ENCODE data around the gene CD34.
"Not testable (repeated sequence)": the region's sequence is repeated elsewhere in the genome, so short reads cannot be mapped to it uniquely, and the experiment has no call there.

Gene CD34, protein sequence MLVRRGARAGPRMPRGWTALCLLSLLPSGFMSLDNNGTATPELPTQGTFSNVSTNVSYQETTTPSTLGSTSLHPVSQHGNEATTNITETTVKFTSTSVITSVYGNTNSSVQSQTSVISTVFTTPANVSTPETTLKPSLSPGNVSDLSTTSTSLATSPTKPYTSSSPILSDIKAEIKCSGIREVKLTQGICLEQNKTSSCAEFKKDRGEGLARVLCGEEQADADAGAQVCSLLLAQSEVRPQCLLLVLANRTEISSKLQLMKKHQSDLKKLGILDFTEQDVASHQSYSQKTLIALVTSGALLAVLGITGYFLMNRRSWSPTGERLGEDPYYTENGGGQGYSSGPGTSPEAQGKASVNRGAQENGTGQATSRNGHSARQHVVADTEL

DNA sequence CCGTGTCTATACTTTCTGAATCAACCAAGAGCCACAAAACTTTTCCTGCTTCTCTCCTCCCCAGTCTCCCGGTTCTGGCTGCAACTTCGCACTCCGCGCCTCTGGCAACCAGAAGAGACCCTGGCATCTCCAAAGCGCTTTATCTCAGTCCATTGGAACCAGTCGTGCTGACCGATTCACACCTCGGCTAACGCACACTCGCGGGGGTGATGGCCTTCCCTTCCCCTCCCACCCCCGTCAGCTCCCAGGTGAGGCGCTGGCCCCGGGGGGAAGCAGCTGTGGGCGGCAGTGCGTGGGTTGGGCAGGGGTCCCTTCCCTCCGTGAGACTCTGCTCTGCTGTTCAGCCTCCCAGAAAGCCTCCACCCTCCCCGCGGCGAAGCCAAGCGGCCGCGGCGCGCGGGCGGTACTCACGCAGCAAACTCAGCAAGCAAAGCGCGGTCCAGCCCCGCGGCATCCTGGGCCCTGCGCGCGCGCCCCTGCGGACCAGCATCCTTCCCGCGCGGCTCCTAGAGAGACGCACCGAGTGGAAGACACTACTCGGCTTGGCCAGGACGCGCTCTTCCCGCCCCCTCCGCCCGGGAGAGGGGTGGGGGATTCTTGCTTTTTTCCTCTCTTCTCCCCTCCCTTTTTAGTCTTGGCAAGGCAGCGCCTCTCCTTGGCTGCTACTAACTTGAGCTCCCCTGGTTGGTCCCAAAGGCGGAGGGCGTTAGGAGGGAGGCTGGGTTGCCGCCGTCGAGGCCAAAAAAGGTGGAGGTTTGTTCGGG lies at the start of gene CD34:
CD34 (minus strand) TSS at position 535 of the 764 bp plus-strand sequence; CDS start at position 490, 45 bp downstream.
- no peak for DNase-seq (ENCODE audit: low spot score)

DNA sequence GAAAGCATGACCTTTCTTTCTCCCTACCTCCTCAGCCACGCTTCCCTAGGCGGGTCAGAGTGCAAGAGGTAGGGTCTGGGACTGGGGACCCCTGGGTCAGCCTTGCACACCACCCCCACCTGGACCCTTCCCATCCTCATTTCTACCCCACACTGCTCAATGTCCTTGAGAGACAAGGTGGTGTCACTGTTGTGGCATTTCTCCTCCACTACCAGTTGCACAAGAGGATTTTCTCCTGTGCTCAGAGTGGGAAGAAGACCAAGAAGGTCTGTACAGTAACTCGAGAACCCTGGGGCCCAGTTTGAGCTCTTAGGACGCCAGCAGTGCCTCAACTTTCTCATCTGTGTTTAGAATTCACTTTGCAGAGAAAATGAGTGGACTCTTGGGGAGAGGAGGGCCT lies 49.4 kb upstream of the CD34 start:
- no peak for DNase-seq (ENCODE audit: low spot score)

DNA sequence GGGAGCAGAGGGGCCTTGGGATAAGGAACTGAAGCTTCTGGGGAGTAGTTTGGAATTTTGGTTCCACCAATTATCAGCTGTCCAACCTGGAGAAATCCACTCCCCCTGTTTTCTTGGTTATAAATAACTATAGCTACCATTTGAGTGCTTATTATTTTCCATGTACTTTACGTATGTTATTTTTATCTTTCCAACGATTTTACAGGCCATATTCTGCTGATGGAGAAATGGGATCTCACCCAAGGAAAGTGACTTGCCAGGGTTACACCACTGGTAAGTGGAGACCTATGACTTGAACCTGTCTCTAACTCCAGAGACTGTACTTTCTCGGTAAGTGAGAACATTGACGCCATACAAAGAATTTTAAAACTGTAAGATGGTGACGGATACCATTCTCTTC lies 49.0 kb upstream of the CD34 start:
- no peak for DNase-seq (ENCODE audit: low spot score)

DNA sequence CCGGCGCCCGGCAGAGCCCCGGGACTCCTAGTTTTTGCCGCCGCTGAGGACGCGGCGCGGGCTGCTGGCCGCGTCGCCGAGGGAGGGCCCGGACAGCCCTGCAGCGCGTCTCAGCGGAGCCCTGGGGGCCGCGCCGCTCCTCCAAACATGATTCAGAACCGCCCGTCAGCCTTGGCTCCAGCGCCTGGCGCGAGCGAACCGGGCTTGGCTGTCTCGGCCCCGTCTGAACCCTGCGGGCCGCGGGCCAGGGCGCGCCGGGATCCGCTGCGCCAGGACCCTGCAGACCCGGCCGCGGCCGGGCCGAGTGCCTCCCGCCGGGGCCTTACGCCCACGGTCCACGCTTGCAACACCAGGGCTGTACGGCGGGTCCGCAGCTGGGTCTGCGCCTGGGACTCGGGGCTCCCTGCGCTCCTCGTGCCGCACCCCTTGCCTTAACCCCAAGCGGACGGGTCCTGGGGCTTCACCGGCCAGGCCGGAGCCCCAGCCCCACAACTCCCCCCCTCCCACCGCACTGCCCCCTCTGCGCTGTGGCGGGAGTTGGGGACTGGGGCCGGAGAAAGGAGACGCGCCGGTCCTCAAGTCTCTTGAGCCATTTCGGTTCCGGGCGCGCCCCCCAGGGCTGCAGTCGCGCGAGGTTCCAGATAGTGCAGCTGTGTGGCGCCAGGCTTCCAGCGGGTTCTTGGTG lies 48.4 kb upstream of the CD34 start:
- DNase-seq (ENCODE audit: low spot score): no peak

DNA sequence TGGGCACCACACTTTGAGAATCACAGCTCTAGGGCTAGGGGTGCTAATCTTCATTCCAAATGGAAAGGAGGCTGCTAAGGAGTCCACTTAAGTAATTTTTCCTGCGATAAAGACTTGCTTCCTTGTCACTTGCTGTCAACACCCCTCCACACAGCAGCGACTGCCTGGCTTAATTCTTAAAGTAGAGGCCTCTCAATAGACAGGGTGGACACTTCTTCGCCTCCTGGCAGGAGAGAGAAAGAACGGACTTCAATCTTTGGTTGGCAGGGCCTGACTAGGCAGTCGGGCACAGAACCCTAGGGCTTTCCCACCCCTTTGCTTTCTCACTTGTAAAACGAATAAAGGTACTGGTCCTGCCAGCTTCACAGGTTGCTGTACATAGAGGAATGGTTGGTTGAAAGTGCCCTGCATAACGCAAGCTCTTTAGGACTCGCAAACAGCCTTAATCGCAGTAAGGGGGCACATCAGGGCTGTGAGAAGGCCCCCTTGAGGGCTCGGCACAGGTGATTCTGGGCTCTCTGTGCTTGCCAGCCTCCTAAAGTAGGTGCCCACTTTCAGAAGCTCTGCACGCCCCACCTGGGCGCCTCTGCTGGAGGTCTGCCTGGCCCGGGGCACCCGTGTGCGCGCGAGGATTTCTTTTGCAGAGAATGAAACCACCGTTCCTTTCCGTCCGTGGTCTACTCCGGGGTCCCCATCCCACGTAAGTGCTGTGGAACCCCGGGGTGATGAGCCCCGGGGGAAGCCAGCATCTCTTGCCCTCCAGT lies 47.6 kb upstream of the CD34 start:
- DNase-seq (ENCODE audit: low spot score): no peak

DNA sequence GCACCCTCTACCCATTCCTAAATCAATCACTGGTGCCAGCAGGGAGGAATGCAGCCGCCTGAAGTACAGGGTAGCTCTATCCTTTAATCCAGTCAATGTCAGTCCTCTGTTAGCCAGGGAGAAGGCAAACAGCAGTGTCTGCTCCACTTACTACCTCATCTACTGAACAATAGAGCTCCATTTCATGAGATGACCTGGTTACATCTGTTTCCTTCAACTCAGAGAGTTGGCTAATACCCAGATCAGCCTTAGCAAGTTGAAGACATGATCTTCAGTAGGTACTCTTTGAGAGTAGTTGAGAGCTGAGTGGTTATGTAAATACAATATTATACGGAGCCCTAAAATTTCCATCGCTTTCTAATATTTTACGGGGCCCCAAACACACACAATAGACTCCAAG lies 46.1 kb upstream of the CD34 start:
- no peak for DNase-seq (ENCODE audit: low spot score)

DNA sequence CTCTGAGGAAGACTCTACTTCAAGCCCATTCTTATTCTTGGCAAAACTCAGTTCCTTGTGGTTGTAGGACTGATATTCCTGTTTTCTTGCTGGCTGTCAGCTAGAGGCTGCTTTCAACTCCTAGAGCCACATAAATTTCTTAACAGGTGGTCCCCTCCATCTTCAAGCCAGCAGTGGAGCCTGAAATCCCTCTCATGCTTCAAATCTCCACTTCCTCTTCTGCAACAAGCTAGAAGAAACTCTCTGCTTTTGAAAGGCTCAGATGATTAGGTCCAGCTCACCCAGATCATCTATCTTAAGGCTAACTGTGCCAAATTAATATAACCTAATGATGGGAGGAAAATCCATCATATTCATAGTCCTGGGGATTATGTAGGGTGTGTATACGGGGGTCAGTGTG lies 43.2 kb upstream of the CD34 start:
- DNase-seq (ENCODE audit: low spot score): no peak

DNA sequence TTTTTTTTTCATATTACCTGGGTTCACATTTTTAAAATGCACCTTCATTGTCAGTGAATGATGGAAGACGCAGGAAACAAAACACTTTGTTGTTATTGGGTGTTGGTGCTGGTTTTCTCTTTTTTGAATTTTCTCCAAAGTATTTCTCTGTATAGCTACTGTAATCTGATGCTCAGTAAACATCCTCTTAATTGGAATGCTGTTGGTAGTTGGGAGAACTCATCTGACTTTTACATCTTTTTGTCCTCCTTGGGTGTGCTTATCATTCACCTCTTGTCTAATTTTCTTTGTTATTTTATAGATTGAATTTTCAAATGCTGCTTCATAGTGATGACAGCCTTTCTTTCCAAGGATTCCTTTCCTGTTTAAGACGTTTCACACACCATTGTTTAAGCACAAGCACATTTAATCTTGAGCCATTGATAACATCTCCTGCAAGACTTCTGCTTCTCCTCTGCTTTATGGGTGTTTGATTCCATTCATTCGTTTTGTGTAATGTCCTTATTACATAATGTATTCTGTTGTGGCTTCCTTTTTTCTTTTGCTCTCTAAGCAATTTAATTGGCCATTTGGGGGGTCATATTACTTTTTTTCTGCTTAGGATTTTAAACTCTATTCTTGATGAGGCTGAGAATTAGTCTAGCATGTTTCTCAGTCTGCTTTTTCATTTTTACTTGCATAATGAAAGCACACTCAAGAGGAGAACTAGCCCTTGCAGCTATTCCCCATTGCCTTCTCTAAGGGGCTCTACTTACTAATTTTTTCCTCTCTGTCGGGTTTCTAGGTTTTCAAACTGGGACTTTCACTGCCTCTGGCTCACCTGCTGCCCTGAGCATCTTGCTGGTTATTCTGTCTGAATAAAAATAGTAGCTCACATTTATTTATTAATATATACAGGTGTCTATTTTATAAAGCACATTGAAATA lies 42.0 kb upstream of the CD34 start:
- DNase-seq (ENCODE audit: low spot score): no peak

DNA sequence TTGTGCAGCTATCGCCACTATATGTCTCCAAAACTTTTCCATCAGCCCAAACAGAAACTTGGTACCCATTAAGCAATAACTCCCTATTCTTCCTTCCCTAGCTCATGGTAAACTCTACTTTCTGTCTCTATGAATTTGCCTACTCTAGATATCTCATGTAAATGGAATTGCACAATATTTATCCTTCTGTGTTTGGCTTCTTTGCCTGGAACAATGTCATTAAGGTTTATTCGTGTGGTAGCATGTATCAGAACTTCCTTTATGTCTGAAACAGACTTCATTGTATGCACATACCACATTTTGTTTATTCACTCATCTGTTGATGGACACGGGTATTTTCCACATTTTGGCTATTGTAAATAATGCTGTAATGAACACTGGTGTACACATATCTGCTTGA lies 40.7 kb upstream of the CD34 start:
- DNase-seq (ENCODE audit: low spot score): no peak

DNA sequence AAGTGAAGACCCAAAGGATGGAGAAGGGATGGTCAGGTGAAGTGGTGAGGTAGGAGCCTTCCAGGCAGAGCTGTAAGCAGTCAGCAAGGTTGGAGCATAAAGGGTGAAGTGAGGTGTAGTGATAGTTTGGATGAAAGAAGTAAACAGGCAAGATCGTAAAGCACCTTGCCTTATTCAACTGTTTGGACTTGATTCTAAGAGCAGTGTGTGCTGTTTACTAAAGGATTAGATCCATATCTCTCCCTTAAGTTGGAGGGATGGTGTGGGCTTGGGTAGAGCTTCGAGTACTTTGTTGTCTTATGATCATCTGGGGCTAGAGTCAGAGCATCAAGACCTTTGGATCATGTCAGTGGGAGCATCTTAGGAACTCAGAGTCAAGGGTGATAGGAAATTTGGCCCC lies 39.8 kb upstream of the CD34 start:
- DNase-seq (ENCODE audit: low spot score): no peak

DNA sequence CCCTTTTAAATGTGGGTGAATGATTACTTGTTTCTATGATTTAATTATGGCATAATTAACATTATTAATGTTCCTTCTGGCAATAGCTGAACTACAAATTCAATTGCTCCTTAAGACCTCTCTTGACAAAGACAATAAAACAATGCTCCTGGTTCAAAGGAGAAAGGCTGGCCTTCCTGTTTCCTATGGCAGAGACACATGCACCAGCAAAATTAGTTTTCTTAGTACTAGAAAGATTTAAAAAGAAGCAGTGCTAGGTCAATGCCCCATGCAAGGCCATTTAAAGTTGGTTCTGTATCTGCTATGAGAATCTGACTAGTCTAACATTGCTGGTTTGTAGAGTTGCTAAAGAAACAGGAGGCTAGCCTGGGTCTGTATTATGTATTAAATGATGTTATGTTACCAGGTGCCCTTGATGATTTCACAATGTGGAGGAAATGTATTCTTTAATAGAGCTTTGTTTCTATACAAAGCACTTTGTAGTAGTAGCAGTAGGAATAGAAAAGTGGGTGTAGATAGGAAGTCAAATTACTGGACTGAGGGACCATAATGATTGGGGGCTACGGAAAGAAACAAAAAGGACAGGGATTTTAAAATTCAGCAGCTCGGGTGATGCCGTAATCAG lies 38.8 kb upstream of the CD34 start:
- no peak for DNase-seq (ENCODE audit: low spot score)

DNA sequence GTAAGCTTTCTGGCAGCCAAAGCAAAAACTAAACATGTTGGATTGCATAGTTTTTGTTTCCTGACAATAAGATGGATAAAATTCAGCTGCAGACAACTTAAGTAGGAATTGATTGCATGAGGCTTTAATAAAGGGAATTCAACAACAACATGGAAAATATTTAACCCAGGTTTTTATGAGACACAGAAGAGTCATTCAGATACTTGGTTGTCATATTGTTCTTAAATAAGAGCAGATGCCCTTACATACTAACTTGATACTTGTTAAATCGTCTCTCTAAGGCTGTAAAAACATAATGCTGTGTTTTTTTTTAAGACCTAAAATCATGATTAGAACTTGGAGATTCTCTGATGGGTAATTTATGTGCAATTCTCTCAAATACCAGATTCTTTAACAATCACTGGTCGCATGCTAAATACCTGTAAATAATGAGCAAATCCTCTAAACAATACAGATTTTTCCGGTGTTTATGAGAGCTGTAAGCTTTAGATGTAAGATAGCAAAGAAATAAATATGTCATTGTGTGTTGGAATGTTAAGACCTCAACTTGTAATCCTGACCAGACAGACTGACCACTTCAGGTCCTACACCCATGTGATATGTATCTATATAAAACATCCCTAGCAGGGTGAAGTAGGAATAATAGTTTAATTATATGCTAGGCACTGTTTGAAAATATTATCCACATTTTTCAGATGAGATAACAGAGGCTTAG lies 37.8 kb upstream of the CD34 start:
- DNase-seq (ENCODE audit: low spot score): no peak

DNA sequence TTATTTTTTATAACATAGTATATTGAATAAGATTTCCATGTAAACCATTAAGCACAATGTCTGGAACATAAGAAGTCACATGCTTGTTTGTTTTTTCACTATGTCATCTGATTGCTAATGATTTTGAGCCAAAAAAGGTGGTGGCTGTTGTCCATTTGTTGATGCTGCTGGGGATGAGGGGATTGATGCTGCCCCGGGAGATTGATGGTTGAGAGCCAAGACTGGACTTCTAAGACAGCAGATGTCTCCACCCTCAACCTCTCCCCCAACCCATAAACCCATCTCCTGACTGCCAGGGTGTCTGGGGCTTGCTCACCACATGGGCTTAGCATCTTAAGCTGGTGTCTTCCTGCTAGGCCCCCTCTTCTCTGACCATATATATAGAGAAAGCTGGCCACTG lies 35.8 kb upstream of the CD34 start:
- no peak for DNase-seq (ENCODE audit: low spot score)

DNA sequence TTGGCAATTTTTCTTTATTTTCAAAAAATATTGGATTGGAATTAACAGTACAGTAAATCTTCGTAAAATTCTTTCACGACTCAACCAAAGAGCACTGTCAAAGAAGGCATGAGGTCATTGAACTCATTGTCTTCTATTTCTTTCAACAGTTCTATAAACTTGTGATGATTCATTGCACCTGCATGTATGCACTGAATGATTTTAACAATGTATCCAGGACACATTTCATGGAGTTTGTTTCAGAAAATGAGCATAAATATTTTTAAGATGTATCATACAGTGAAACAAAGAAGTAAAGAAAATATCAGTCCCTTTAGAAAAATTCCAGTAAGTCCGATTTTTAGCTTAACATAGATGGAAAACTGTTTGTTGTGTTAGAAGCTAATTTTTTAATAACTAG lies 33.6 kb upstream of the CD34 start:
- no peak for DNase-seq (ENCODE audit: low spot score)

DNA sequence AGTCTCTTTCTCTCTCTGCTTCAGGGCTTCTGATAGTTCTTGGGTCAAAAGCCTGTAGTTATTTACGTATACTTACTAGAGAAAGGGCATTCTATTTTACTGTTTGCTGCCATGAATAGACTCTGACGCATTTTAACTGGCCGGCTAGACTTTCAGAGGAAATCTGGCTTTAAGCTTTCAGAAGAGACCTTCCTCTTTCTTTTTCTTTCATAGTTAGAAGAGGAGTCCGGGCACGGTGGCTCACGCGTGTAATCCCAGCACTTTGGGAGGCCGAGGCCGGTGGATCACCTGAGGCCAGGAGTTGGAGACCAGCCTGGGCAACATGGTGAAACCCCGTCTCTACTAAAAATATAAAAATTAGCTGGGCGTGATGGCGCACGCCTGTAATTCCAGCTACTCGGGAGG lies 31.4 kb upstream of the CD34 start:
- not testable (repeated sequence) for DNase-seq (ENCODE audit: low spot score)

DNA sequence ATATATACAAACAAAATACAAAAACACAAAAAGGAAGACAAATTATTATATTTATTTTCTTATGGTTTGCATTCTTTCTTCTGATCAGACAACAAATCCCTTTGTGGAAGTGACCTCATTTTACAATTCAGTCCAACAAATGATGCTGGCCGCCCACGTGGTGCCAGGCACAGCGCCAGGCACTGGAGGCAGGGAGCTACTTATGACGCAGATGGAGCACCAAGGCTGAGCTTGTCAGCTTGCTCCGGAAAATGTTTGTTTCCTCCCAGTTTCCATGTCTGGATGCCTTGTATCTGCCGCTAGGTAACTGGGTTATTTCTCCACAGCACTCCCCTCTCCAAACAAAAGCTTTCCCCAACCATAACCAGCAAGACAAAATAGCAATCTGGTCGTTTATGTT lies 30.7 kb upstream of the CD34 start:
- DNase-seq (ENCODE audit: low spot score): no peak

DNA sequence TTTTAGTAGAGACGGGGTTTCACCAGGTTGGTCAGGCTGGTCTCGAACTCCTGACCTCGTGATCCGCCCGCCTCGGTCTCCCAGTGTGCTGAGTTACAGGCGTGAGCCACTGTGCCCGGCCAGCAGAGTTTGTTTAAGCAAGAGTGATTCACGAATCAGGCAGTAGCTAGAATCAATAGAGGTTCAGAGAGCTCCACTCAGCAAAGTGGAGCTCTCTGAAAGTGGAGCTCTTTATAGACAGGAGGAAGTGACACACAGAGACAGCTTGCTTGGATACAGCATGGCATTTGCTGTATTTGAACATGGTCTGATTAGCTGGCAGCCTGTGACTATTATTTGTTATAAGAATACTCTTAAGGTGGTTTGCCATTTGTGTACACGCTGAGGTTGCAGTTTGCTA lies 27.1 kb upstream of the CD34 start:
- DNase-seq (ENCODE audit: low spot score): no peak

DNA sequence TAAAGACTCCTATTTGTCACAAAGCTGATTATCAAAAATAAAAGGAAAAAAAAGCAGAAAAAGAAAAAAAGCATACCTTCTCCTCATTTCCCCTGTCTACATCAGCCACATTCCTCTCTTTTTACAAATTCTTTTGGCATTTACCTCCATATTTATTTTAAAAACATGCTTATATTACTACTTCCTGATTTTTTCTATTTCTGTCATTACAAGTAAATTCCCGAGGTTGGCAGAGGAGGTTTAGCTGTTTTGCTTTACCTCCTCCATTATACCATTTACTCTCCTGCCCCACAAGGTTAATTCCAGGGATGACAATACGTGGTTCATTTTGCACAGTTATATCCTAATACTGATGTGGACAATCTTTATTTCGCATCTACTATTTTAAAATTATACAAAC lies 26.3 kb upstream of the CD34 start:
- DNase-seq (ENCODE audit: low spot score): no peak

DNA sequence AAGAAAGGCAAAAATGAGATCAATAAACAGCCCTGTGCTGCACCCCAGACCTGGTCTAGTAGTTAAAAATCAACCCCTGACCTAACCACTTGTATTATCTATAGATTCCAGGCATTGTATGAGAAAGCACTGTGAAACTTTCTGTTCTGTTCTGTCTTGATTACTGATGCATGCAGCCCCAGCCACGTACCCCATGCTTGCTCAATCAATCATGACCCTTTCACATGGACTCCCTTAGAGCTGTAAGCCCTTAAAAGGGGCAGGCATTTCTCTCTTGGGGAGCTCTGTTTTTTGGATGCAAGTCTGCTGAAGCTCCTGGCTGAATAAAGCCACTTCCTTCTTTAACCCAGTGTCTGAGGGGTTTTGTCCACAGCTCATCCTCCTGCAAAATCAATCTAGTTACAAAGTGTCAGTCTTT lies 24.2 kb upstream of the CD34 start:
- DNase-seq (ENCODE audit: low spot score): no peak

DNA sequence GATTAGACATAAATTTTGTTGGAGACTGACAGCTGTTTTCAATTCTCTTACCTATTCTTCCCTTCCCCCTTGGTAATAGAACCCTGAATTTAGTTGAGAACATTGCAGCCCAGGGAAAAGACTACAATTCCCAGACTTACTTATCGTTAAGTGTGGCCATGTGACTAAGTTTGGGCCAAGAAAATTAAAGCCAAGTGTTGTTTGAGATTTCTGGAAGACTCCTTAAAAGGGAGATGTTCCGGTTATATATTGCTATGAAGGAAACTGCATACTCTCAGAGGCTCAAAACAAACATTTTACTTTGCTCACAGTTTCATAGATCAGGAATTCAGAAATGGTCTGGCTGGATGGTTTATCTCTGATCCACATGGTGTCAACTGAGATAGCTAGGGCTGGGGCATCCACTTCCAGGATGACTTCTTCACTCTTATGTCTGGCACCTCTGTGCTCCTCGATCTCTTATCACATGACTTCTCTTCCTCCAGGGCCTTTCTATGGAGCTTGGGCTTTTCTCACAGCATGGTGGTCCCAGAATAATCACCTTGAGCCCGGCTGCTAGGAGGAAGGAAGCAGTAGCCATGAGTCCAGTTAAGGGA lies 22.4 kb upstream of the CD34 start:
- DNase-seq (ENCODE audit: low spot score): no peak

Data from CD4-positive, alpha-beta T cell treated with Interleukin-15 for 4 hours (primary cell).